NCI-H774 (cell line): ENCODE measurements around the gene IDI2.

ENCODE experiments used
- DNase-seq: peaks from one replicate; lab custom pipeline; 2025; lab: John Stamatoyannopoulos, UW

Gene IDI2

DNA sequence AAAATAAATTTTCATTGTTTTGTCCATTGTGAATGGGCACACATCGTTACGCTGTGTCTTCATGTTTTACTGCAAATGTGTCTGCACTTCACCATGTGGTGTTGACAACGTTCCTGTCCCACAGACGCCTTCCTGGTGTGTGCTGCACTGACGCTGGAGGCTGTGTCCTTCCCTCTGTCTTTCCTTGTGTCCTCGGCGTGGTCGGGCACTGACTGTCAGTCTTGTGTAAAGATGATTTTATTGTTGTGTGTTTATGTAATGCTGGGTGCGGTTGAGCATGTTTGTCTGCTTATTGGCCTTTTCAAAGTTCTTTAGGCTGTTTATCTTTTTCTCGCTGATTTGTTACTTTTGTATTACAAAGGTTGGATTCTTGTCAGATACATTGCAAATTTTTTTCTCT lies 18.1 kb downstream of the IDI2 start:
- DNase-seq = no peak

GRCh38 chr10:1006573-1006972 lies 19.1 kb downstream of the IDI2 start:
- no peak for DNase-seq

GRCh38 chr10:1003884-1004670 lies 21.6 kb downstream of the IDI2 start:
- no peak for DNase-seq

GRCh38 chr10:1002425-1003006 lies 23.1 kb downstream of the IDI2 start:
- DNase-seq = no peak

DNA sequence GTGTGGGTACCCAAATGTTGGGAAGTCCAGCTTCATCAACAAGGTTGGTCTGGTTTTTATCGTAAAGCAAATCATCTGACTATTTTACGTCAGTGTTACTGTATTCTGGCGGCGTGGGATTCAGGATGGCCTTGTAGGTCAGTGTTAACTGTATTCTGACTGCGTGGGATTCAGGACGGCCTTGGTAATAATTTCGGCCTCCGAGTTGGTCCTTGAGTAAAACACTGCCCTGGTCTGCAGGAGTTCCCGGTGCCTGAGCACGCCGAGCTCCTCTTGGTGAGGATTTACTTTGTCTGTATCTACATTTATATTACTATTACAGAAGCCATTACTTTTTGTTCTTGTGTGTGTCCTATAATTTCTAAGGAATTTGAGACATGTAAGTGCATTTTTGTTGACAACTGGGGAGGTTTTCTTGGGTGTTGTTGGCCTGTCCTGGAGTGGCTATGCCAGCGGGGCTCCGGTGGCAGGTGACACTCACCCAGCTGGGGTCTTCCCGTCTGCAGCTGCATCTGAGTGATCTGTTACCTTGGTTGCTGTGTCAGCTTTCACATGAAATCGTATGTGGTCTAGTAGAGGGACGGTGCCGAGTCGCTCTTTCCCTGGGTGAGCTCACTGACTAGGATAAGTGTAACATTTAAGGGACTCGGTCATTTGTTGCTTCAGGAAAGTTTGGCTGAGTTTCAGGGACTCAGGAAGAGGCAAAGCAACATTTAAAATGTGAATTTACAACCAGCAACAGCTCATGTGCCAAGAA lies 28.2 kb downstream of the IDI2 start:
- no peak for DNase-seq

- no peak for DNase-seq
These were observed 29.6 kb downstream of the IDI2 start for GRCh38 chr10:996031-996430.

DNA sequence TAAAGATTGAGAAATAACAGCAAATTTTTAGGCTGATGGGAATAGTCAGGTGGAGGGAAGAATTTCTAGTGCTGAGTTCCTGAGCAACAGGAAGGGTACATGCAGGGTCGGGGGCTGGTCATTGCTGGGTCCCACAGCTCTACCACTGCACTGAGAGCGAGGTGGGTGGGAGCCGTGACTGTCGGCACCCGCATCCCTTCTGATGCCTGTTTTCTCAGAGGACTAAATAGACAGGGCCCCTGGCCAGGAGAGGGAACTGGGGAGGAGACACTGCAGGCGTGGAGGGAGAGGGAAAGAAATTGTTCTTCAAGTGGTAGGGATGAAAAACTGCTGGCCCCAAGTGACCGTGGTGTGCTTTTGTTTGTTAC lies 30.1 kb downstream of the IDI2 start:
- DNase-seq = no peak

DNA sequence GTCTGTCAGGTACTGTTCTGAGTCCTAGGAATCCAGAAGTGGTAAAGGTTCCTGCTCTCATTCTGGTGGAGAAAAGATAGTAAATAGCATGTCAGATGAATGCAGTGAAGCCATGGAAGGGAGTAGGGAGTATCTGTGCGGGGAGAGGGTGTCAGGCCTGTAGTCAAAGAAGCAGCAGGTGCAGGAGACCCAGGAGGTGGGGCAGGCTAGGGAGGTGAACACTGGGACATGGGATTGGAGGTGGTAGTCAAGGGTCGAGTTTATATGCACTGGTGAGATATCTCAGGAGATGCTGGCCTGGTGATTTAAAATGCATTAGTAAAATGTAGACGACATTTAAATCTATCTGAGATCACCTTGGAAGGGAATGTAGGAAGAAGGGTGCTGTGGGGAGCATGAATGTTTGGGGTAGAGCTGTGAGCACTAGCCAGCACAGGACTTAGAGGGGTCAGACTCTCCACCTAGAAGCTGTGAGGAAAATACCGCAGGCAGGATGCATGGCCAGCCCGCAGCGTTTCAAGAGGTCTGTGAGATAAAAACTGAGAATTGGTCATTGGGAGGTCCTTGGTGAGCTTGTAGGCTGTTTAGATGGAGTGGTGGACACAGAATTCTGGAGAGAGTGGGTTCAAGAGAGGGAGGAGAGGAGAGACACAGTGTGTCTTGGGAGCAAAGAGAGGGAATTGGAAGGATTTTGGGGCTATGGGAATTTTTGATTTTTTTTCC lies 30.7 kb downstream of the IDI2 start:
- DNase-seq = no peak

DNA sequence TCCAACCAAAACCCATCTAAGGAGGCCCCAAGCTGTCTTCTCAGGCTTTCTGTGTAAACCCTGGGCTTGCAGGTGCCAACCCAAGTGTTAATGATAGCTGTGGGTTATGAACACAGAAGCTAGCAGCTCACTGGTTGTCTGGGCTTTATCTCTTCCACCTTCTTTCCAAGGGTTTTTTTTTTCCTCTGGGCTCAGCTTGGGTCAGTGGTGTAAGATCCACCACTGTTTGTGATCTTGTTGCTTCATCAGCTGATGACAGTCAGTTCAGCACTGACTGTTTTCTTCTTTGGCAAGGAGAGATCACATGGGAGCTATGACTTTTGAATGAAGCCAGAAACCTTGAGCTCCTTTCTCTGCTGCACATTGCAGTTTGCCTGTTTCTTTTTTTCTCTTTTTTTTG lies 32.8 kb downstream of the IDI2 start:
- DNase-seq = no peak

DNA sequence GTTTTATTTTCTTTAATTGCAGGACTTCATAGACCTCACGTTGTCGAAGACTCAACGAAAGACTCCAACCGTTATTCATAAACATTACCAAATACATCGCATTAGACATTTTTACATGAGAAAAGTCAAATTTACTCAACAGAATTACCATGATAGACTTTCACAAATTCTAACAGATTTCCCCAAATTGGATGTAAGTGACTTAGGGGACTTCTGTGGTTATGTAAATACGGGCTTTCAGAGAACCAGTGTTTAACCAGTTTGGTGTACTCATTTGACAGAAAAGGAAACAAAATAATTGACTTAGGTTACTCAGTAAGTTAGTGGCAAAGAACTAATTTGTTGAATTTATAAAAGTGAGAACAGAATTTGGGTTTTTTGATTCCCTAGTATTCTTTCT lies 33.2 kb downstream of the IDI2 start:
- DNase-seq = no peak

GRCh38 chr10:990808-991207 lies 34.9 kb downstream of the IDI2 start:
- no peak for DNase-seq

DNA sequence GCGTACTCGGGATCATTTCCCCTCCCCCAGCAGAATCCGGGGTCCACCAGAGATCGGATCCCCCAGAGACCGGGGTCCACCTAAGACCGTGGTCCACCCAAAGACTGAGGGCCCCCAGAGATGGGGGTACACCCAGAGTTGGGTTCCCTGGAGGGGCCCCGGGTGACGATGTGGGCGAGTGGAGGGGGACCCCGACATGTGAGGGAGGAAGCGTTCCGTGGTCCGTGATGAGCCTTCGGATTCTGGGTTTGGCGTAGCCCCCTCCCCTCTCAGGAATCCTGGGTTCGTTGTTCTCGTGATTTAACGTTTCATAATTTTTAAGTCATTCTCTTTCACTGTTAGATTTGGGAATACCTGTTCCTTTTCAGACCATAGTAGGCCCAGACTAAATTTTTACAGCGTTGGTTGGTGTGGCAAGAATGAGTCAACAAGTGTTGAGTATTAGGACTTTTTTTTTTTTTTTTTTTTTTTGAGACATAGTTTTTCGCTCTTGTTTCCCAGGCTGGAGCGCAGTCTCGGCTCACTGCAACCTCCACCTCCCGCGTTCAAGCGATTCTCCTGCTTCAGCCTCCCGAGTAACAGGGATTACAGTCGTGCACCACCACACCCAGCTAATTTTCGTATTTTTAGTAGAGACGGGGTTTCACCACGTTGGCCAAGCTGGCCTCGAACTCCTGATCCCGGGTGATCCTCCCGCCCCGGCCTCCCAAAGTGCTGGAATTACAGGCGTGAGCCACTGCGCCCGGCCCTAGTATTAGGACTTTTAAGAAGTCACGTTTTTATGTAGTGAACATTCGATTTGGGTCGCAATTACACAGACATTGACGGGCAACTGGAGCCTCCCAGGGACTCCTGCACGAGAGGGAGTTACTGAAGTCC lies 36.8 kb downstream of the IDI2 start:
- DNase-seq = no peak

- DNase-seq = peak; percentile 95
These were observed 37.6 kb downstream of the IDI2 start, which contains the start of gene GTPBP4 for GRCh38 chr10:987870-988666. Gene GTPBP4, plus strand, starts transcription at chr10:988434. Its CDS starts 46 bp downstream, at chr10:988480.

DNA sequence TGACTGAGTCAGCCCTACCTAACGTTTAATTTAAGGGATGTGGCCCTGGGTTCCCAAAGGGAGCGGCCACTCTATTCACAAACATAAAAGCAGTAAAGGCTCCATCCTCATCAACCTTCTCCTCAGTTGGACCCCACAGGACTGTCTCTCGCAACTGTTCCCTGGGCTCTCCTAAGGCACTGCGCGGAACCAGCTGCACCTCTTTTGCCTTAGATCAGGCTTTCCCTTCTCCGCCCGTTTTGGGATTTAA lies 38.1 kb downstream of the IDI2 start:
- DNase-seq = no peak

- DNase-seq = no peak
These were observed 38.6 kb downstream of the IDI2 start for GRCh38 chr10:986881-987619.

DNA sequence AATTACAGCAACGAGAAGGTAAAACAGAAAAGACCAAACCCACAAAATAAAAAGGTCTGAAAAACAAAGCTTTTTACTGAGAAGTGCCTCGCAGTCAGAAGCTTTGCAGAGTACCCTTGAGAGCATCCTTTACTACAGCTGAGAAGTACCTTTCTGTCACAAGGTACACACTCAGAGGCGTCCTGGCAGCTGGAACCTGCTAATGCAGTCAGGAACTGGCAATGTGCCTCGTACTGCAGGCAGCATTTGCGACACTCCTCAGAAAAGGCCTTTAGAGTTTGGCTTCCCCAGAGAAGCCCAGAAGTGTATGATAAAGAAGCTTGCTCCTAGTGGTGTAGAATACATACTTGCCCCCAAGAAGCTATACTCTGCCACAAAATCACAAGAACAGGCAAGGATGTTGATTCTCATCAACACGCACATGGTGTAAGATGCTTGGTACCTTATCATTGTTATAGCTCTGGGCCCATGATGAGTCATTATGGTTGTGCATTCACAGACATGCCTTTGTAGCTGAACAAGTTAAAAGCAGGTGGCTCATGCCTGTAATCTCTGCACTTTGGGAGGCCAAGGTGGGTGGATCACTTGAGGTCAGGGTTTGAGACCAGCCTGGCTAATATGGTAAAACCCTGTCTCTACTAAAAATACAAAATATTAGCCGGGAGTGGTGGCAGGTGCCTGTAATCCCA lies 39.4 kb downstream of the IDI2 start:
- DNase-seq = peak; percentile 85

- no peak for DNase-seq
These were observed 40.3 kb downstream of the IDI2 start for GRCh38 chr10:985361-985760.

DNA sequence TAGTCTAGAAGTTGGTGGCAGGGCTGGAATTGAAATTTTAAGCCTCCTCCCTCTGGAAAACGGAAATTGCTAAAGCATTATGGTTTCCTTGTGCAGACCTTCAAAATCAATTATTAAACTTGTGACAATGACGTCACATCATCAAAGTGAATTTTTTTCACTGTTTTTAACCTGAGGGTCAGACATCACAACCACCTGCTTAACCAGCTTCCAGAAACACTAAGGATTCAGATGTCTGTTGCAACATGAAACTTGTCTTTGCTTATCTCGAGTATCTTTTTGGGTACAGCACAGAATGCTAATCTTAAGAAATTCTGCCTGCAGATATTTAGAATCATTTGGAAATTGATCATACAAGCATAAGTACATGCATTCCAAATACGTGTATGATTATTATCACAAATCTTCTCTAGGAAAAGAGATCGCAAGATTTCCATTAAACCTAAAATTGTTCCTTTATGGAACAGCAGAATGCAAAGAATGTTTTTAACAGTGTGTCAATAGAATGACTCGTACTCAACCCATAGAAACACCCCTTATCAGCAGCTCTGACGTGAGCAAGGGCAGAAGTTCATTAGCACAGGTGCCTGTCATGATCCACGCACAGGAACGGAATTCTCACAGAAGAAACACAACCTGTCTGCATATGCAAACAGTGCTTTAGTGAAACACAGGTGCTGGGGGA lies 41.5 kb downstream of the IDI2 start:
- peak; percentile 37 for DNase-seq

GRCh38 chr10:983401-983800 lies 42.3 kb downstream of the IDI2 start:
- DNase-seq = no peak
